ENCODE data around the gene OPTN.
"Not testable (repeated sequence)": the region's sequence is repeated elsewhere in the genome, so short reads cannot be mapped to it uniquely, and the experiment has no call there.

Gene OPTN

GRCh38 chr10:13089345-13089744, 10.6 kb upstream of the OPTN start:
- in situ Hi-C loops (cut with HindIII; ENCODE audit: low sequenced_read_pairs), result no loop called here

GRCh38 chr10:13090289-13090688, 9.7 kb upstream of the OPTN start:
- in situ Hi-C loops (cut with HindIII; ENCODE audit: low sequenced_read_pairs), result no loop called here

- in situ Hi-C loops (cut with HindIII; ENCODE audit: low sequenced_read_pairs), result no loop called here
Observed at GRCh38 chr10:13091801-13092200, 8.2 kb upstream of the OPTN start.

GRCh38 chr10:13092291-13093102, 7.5 kb upstream of the OPTN start:
- in situ Hi-C loops (cut with HindIII; ENCODE audit: low sequenced_read_pairs), result no loop called here

- in situ Hi-C loops (cut with HindIII; ENCODE audit: low sequenced_read_pairs), result not testable (repeated sequence)
Observed at GRCh38 chr10:13094082-13094481, 5.9 kb upstream of the OPTN start.

DNA sequence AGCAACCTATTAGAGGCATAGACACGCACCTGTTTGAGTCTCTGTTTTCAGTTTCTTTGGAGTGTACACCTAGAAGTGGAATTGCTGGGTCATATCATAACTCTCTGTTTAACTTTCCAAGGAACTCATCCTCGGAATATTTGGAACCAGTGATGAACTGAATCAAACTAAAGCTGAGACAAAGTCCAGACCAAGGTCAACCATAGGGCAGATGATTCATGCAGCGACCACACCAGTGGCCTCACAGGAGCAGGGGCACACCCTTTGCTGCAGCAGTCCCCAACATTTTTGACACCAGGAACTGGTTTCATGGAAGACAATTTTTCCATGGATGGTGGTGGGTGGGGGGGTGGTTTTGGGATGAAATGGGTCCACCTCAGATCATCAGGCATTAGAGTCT, 4.9 kb upstream of the OPTN start:
- in situ Hi-C loops (cut with HindIII; ENCODE audit: low sequenced_read_pairs), result no loop called here

DNA sequence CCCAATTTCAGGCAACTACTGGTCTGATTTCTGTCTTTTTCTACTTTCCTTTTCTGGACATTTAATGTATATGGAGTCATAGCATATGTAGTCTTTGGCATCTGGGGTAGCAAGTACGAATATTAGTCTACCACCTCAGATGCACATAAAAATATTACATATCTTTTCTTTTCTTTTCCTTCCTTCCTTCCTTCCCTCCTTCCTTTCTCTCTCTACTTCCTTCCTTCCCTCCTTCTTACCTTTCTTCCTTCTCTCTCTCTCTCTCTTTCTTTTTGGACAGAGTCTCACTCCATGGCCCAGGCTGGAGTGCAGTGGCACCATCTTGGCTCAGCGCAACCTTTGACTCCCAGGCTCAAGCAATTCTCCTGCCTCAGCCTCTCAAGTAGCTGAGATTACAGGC, 4.0 kb upstream of the OPTN start:
- in situ Hi-C loops (cut with HindIII; ENCODE audit: low sequenced_read_pairs), result no loop called here

DNA sequence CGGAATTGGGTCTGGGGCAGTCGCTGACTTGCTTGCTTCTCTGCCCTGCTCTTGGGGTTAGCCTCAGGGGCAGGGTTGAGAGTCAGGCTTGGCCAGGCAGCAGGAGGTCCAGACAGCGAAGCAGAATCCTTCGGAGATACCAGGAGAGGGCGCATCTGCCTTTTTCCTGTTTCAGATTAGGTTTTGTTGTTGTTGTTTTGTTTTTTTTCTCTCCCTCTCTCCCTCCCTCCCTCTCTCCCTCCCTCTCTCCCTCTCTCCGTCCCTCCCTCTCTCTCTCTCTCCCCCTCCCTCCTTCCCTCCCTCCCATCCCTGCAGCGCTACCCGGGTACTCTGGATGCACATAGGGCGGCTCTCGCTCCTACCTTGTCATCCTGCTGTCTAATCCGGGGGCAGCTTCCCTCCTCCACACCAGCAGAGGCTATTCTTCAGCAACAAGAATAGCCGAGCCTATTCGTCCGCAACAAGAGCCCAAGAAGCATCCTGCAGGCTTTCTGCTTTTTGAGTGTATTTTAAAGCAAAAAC, 758 bp upstream of the OPTN start:
- in situ Hi-C loops (cut with HindIII; ENCODE audit: low sequenced_read_pairs), result no loop called here

DNA sequence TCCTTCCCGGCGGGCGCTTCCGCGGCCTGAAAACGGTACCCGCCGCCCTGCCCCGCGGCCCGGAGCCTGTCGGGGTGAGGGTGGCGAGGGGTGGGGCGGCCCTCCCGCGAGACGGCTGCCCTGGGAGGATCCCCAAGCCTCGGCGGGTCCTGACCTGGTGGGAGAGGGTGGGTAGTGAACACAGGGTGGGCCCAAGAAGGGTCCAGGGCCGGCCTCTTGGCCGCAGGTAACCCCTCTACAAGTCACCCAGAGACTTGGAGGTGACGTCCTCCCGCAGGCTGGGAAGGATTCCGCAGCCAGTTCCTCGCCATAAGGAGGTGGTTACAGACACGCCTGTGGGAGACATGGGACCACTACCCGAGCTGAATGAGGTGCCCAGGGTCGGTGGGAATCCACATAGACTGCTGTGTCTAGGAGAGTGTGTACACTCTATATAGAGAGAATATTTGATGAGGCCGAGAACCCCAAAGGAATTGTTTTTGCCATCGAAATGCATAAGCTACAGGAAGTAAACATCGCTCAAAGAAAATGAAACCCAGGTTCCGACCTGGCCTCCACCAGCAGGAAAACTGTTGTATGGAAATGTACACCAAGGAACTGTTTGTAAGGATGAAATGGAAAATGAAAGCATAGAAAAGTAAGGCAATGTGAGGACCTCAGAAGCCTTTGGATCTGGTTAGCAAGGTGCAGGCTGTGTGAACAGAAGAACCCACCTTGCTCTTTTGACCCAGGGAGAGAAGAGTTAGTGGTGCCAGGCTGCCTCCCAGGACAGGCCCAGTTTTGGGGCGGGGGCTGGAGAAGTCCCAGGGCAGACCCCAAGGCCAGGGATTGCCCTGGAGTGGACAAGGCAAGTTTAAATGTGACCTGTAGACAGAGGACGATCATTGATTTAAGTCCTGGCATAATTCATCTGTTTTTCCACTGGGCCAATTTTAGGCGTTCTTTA, 659 bp downstream of the OPTN start:
- in situ Hi-C loops (cut with HindIII; ENCODE audit: low sequenced_read_pairs), result no loop called here

DNA sequence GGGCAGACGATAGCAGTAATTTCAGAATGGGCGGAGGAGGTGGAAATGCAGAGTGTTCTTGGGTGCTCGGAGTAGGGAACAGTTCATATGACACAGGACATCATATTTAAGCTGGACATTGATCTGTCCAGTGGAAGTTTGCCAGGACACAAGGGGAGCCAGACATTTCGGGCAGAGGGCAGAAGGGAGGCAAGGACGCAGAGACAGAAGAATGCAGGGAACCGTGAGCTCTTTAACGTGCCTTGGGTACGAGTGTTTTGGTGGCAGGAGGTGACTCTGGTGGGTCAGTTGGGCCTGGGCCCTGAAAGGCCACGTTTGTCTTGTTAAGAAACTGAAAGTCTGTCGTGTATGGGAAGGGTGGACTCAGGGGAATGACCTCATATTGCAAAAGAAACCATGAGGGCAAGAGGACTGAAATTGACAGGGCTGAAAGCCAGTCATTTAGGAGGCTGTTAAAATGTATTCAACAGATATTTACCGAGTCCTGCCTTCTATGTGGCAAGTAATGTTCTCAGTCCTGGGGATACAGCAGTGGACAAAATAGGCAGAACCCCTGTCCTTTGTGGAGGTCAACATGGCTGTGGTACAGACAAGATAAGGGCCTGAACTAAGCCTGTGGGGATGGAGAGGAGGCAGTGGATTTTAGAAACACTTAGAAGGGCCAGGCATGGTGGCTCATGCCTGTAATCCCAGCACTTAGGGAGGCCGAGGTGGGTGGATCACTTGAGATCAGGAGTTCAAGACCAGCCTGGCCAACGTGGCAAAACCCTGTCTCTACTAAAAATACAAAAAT, 2.2 kb downstream of the OPTN start:
- in situ Hi-C loops (cut with HindIII; ENCODE audit: low sequenced_read_pairs), result no loop called here

DNA sequence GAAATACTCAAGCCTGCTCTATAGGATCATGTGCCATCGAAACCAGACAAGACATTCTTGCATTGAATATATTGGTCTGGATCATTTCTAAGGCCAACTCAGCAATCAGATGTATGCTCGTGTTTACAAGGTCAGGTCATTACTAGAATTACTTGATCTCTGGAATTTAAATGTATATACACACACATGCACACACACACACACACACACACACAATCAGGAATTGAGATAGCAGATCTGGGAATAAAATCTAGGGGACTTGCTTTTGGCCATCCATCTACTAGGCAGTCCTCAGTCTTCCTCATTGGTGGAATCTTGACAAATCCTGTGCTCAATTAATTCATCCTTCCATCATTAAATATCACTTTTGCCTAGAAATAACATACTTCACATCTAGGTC, 3.6 kb downstream of the OPTN start:
- in situ Hi-C loops (cut with HindIII; ENCODE audit: low sequenced_read_pairs), result no loop called here

DNA sequence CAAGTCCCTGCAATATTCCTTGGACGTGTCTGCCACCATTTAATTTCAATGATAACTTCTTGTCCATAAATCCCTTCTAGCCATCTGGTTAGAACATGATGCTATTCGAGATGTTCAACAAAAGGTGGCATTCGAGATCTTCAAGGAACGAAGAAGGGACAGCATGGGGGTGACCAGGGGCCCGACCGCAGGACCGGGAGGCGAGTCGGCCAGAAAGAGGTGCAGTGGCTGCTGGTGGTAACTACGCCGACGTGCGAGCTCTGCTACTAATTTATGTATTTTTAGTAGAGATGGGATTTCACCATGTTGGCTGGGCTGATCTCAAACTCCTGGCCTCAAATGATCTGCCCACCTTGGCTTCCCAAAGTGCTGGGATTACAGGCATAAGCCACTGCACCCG, 4.7 kb downstream of the OPTN start:
- in situ Hi-C loops (cut with HindIII; ENCODE audit: low sequenced_read_pairs), result no loop called here

- in situ Hi-C loops (cut with HindIII; ENCODE audit: low sequenced_read_pairs), result no loop called here
Observed at GRCh38 chr10:13105184-13105583, 5.2 kb downstream of the OPTN start.

GRCh38 chr10:13106387-13107045, 6.6 kb downstream of the OPTN start:
- in situ Hi-C loops (cut with HindIII; ENCODE audit: low sequenced_read_pairs), result no loop called here

- in situ Hi-C loops (cut with HindIII; ENCODE audit: low sequenced_read_pairs), result no loop called here
Observed at GRCh38 chr10:13110908-13111307, 10.9 kb downstream of the OPTN start.

DNA sequence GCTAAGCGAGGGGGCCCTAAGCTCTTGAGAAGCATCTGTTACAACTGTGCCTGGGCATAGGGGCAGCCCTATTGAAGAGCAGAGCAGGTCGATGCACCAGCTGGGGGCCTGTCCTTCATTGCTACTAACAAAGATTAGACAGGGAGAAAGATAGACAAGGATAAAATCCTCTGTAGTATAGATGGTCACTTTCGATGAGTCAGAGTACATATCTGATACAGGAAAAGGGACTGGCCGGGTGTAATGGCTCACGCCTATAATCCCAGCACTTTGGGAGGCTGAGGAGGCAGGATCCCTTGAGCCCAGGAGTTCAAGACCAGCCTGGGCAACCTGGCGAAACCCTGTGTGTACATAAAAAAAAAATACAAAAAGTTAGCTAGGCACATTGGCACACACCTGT, 13.6 kb downstream of the OPTN start:
- in situ Hi-C loops (cut with HindIII; ENCODE audit: low sequenced_read_pairs), result no loop called here

DNA sequence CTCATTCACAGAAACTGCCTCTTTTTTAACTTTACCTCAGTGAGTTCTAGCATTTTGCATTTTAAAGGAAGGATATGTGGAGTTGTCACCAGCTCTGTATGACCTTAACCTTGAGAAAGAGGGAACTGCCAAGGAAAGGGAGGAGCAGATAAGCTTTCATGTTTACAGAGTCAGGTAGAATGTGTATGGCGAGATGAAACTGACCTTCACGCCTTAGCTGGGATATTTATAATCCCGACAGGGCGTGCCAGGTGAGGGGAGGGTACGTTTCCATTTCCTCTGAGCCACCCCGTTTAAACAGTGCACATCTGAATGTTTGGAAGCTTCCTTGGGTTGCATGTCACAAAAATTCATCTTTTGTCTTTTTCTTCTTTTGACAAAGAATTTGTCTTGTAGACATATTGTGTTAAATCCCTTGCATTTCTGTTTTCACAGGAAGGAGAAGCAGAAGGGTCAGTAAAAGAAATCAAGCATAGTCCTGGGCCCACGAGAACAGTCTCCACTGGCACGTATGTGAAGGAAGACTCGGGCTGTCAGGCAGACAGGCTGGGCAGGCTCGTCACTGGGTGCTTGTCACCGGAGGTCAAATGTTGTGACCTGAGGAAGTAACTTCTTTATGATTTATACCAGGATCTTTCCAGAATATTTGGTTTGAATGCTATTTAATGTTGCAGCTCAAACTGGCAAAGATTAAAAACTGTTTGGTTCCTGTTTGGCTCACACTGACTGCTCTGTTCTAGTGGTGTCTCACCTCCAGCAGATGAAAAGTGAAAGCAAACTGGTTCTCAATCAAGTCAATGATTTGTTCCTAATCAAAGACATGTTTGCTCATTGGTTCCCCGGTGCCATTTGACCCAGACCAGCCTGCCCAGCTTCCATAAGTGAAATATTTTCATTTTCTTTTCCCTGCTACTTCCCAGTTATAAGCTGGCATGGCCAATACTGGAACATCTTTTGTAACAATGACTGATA, 16.2 kb downstream of the OPTN start:
- in situ Hi-C loops (cut with HindIII; ENCODE audit: low sequenced_read_pairs), result no loop called here

DNA sequence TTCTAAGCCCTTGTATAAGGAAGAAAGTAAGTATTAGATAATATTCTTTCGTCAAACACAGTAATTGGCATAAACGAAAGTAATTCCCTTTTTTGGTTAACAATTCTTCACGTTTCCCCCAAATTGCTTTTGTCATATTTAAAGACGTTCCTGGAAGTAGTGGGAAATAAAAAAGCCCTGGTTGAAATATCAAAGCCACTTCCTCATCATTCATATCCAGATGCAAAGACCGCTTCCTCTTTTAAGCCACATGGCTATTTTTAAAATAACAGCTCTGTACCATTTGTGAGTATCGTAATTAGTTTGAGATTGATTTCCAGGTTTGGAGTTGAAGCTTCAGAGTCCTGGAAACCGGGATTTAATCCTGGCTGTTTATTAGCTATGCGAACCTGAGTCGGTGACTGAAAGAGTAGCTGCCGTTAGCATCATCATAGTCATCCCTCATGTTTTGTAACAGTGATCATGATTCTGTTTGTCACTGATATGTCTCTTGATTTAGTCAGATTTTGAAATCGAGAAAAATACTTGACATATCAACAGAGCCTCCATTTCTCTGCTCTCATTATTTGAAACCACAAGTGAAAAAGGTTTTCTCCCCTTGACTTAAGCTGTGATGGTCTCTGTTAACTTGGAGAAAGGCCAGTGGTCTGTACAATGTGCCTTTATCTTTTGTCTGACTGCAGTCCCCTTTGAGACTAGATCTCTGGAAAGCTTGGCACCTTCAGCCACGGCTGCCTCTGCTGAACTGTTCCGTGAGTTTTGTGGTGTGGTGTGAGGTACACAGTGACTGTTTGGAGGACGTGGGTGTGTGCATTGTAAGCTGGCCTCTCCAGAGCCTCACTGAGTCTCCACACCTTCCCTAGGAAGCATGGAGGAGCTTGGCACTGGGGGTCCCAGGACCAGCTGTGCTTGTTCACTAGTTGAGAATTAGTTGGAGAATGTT, 18.1 kb downstream of the OPTN start:
- in situ Hi-C loops (cut with HindIII; ENCODE audit: low sequenced_read_pairs), result no loop called here
